Measurements from ENCODE around the gene LPCAT3. TPM values are rescaled to one million over a fixed set of nuclear protein-coding genes. Genes with fewer than 3 reads are reported as not detected.

Gene LPCAT3
- total RNA-seq, 1 experiment from 2014 or later: 19.2 TPM

DNA sequence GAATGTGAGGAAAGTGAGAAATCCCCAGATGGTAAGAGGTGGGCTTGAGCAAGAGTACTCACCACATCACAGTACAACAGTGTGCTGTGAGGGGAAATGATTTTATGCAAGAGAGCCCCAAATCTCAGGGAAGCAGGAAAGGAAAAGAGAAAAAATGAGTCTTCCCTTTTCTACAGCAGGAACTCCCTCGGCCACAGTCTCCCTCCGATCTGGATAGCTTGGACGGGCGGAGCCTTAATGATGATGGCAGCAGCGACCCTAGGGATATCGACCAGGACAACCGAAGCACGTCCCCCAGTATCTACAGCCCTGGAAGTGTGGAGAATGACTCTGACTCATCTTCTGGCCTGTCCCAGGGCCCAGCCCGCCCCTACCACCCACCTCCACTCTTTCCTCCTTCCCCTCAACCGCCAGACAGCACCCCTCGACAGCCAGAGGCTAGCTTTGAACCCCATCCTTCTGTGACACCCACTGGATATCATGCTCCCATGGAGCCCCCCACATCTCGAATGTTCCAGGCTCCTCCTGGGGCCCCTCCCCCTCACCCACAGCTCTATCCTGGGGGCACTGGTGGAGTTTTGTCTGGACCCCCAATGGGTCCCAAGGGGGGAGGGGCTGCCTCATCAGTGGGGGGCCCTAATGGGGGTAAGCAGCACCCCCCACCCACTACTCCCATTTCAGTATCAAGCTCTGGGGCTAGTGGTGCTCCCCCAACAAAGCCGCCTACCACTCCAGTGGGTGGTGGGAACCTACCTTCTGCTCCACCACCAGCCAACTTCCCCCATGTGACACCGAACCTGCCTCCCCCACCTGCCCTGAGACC is 82.7 kb downstream of the LPCAT3 start:
- Histone ChIP-seq H3K36me3 (peaks cover 89% of the 10 kb centered on the region), H3K4me3 (no peak overlapping the region), H3K9me3 (replicated peaks) (no peaks in the 10 kb centered on the region), H3K27me3 (replicated peaks) (no peaks in the 10 kb centered on the region), H3K27ac (no peak overlapping the region), H3K4me1 (replicated peaks) (peaks cover 14% of the 10 kb centered on the region)
- no peak for DNase-seq (ENCODE audit: low read depth in 1 of 2, low spot score in 2 of 2)

DNA sequence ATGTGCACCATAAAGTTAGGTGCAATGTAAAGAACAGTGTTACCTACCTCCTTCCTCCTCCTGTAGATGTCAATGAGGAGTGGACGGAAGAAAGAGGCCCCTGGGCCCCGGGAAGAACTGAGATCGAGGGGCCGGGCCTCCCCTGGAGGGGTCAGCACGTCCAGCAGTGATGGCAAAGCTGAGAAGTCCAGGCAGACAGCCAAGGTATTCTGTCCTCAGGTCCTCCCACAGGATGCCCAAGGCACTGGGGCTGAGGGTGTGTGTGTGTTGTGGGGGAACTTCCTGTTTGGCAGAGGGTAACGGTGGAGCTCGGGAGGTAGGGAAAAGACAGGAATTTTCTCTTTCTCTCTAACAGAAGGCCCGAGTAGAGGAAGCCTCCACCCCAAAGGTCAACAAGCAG is 84.2 kb downstream of the LPCAT3 start:
- Histone ChIP-seq H3K27ac (no peak overlapping the region), H3K27me3 (replicated peaks) (no peaks in the 10 kb centered on the region), H3K36me3 (peaks cover 89% of the 10 kb centered on the region), H3K4me3 (no peak overlapping the region), H3K9me3 (replicated peaks) (no peaks in the 10 kb centered on the region), H3K4me1 (replicated peaks) (peaks cover 25% of the 10 kb centered on the region)
- no peak for DNase-seq (ENCODE audit: low read depth in 1 of 2, low spot score in 2 of 2)

GRCh38 chr12:6932766-6933165 is 85.5 kb downstream of the LPCAT3 start:
- no peak overlapping the region for H3K27ac ChIP-seq
- H3K27me3 ChIP-seq (replicated peaks): no peaks in the 10 kb centered on the region
- no peak for DNase-seq (ENCODE audit: low read depth in 1 of 2, low spot score in 2 of 2)
- no peak overlapping the region for H3K4me3 ChIP-seq
- H3K36me3 ChIP-seq: peaks cover 81% of the 10 kb centered on the region
- H3K4me1 ChIP-seq (replicated peaks): peaks cover 22% of the 10 kb centered on the region
- H3K9me3 ChIP-seq (replicated peaks): no peaks in the 10 kb centered on the region

- Histone ChIP-seq H3K9me3 (replicated peaks) (no peaks in the 10 kb centered on the region), H3K4me3 (peak overlapping the region; percentile 64), H3K4me1 (replicated peaks) (peaks cover 44% of the 10 kb centered on the region), H3K36me3 (peaks cover 51% of the 10 kb centered on the region), H3K27ac (no peak overlapping the region), H3K27me3 (replicated peaks) (no peaks in the 10 kb centered on the region)
- DNase-seq (ENCODE audit: low read depth in 1 of 2, low spot score in 2 of 2): no peak
Measured at GRCh38 chr12:6929466-6930452, 88.5 kb downstream of the LPCAT3 start.

GRCh38 chr12:6928703-6929407 is 89.4 kb downstream of the LPCAT3 start:
- Histone ChIP-seq H3K27ac (no peak overlapping the region), H3K9me3 (replicated peaks) (no peaks in the 10 kb centered on the region), H3K4me1 (replicated peaks) (peaks cover 49% of the 10 kb centered on the region), H3K27me3 (replicated peaks) (no peaks in the 10 kb centered on the region), H3K36me3 (peaks cover 42% of the 10 kb centered on the region), H3K4me3 (peak overlapping the region; percentile 64)
- no peak for DNase-seq (ENCODE audit: low read depth in 1 of 2, low spot score in 2 of 2)

DNA sequence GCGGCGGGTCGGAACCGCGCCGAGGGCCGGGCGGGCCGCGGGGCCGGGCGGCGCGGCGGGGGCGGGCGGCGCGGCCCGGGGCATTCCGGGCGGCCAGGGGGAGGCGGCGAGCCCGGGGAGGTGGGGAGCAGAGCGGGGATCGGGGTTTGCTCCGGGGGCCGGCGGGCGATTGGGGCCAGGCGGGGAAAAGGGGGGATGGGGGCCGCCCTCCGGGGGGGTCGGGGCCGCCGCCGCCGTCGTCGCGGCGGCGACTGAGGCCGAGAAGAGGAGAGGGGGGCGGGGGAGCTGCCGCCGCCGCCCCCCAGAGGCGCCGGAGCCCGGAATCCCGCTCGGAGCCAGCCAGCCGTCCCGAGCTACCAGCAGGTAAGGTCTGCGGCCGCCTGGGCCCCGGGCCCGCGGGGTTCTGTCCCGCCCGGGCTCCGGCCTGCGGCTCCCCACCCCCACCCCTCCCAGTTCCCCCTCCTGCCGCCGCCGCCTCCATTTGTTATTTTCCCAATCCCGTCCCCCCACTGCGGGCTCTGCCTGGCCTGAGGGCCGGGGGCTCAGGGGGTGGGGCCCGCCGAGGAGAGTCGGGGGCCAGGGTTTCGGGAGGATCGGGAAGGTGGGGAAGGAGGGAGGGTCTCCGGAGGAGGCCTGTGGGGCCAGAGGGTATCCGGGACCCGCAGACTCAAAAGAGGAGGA is 90.1 kb downstream of the LPCAT3 start:
- peaks cover 49% of the 10 kb centered on the region for H3K4me1 ChIP-seq (replicated peaks)
- no peak overlapping the region for H3K27ac ChIP-seq
- H3K4me3 ChIP-seq: peak overlapping the region; percentile 64

DNA sequence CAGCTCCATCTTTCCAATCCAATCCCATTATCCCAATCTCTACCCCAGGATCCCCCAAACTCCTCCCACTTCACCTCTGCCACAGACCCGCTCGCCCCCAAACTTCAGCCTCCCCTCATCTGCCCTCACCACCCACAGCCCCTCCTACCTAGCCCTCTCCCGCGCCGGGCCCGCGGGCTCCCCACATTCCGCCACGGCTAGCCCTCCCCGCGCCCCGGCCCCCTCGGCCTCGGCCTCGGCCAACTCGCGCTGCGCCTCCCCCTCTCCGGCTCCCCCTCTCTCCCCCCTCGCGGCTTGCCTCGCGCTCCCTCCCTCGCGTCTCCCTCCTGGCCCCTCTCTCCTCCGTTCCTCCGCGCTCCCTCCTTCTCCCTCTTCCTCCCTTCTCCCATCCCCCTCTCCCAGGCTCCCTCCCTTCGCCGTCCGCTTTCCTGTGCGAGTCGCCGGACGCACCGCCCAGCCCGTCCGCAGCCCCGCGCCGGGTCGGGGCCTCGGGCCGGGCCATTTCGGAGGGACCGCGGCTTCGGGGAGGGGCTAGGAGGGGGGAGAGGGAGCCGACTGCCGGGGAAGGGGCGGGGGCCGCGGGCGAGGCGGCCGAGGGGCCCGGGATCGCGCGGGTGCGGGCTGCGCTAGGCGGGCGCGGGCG is 90.8 kb downstream of the LPCAT3 start, which contains the start of gene ATN1:
Gene ATN1 (plus strand): TSS at position 581 of the 643 bp plus-strand sequence. CDS start 6,043 bp downstream, outside the sequence.
- Histone ChIP-seq H3K4me1 (replicated peaks) (peaks cover 49% of the 10 kb centered on the region), H3K27me3 (replicated peaks) (no peaks in the 10 kb centered on the region), H3K4me3 (peak within 1 kb of the TSS; percentile 64), H3K9me3 (replicated peaks) (no peaks in the 10 kb centered on the region), H3K27ac (peak within 1 kb of the TSS; percentile 76), H3K36me3 (peaks cover 28% of the 10 kb centered on the region)
- peak; percentile 72 to 93 for DNase-seq (ENCODE audit: low read depth in 1 of 2, low spot score in 2 of 2)

More for the DNA sequence above, 90.1 kb downstream of the LPCAT3 start:
- Histone ChIP-seq H3K36me3 (peaks cover 35% of the 10 kb centered on the region), H3K27me3 (replicated peaks) (no peaks in the 10 kb centered on the region), H3K9me3 (replicated peaks) (no peaks in the 10 kb centered on the region)
- no peak for DNase-seq (ENCODE audit: low read depth in 1 of 2, low spot score in 2 of 2)

Other genes with a start within 250 kb of the LPCAT3 start
- 0.13 and 0.47 TPM in 2 replicates for gene LAG3, start 246.0 kb downstream of the LPCAT3 start, total RNA-seq (2014; rRNA removed; shearing (Covaris generic))
- not detected in 2 replicates for gene CD4, start 228.9 kb downstream of the LPCAT3 start, total RNA-seq (2014; rRNA removed; shearing (Covaris generic))
- gene GPR162, start 196.7 kb downstream of the LPCAT3 start, total RNA-seq (2014; rRNA removed; shearing (Covaris generic)): 0.16 TPM in 1 of 2 replicates, not detected in the other
- gene P3H3, start 190.1 kb downstream of the LPCAT3 start, total RNA-seq (2014; rRNA removed; shearing (Covaris generic)): 0.63 TPM in 1 of 2 replicates, not detected in the other
- gene GNB3, start 177.6 kb downstream of the LPCAT3 start, total RNA-seq (2014; rRNA removed; shearing (Covaris generic)): not detected in 2 replicates
- gene CDCA3, start 167.2 kb downstream of the LPCAT3 start, total RNA-seq (2014; rRNA removed; shearing (Covaris generic)): 143 and 156 TPM in 2 replicates
- gene USP5, start 166.3 kb downstream of the LPCAT3 start, total RNA-seq (2014; rRNA removed; shearing (Covaris generic)): 121 and 150 TPM in 2 replicates
- gene TPI1, start 150.9 kb downstream of the LPCAT3 start, total RNA-seq (2014; rRNA removed; shearing (Covaris generic)): 1,911 and 2,129 TPM in 2 replicates
- 14.1 and 16.2 TPM in 2 replicates for gene SPSB2, start 145.2 kb downstream of the LPCAT3 start, total RNA-seq (2014; rRNA removed; shearing (Covaris generic))
- gene LRRC23, start 113.7 kb downstream of the LPCAT3 start, total RNA-seq (2014; rRNA removed; shearing (Covaris generic)): 12.2 and 20.0 TPM in 2 replicates
- 5.3 and 7.1 TPM in 2 replicates for gene ENO2, start 103.9 kb downstream of the LPCAT3 start, total RNA-seq (2014; rRNA removed; shearing (Covaris generic))
- gene ATN1, start 90.5 kb downstream of the LPCAT3 start, total RNA-seq (2014; rRNA removed; shearing (Covaris generic)): 6.0 and 7.2 TPM in 2 replicates
- not detected in 2 replicates for gene RNU7-1, start 74.7 kb downstream of the LPCAT3 start, total RNA-seq (2014; rRNA removed; shearing (Covaris generic))
- gene C12orf57, start 74.5 kb downstream of the LPCAT3 start, total RNA-seq (2014; rRNA removed; shearing (Covaris generic)): 331 and 408 TPM in 2 replicates
- gene PTPN6, start 67.1 kb downstream of the LPCAT3 start, total RNA-seq (2014; rRNA removed; shearing (Covaris generic)): not detected in 2 replicates
- 254 and 334 TPM in 2 replicates for gene PHB2, start 47.8 kb downstream of the LPCAT3 start, total RNA-seq (2014; rRNA removed; shearing (Covaris generic))
- gene EMG1, start 47.6 kb downstream of the LPCAT3 start, total RNA-seq (2014; rRNA removed; shearing (Covaris generic)): 60.7 and 65.8 TPM in 2 replicates
- gene C1S, start 42.2 kb upstream of the LPCAT3 start, total RNA-seq (2014; rRNA removed; shearing (Covaris generic)): 21.2 and 35.0 TPM in 2 replicates
- 36.1 and 45.7 TPM in 2 replicates for gene C1R, start 74.0 kb upstream of the LPCAT3 start, total RNA-seq (2014; rRNA removed; shearing (Covaris generic))
- 0.63 and 2.5 TPM in 2 replicates for gene C1RL, start 90.7 kb upstream of the LPCAT3 start, total RNA-seq (2014; rRNA removed; shearing (Covaris generic))
- not detected in 2 replicates for gene RBP5, start 110.4 kb upstream of the LPCAT3 start, total RNA-seq (2014; rRNA removed; shearing (Covaris generic))
- gene CLSTN3, start 111.9 kb upstream of the LPCAT3 start, total RNA-seq (2014; rRNA removed; shearing (Covaris generic)): 0.82 TPM in 1 of 2 replicates, not detected in the other
- gene PEX5, start 171.2 kb upstream of the LPCAT3 start, total RNA-seq (2014; rRNA removed; shearing (Covaris generic)): 18.7 and 24.8 TPM in 2 replicates

Measured in SJSA1 (cell line).